Erythroblast (primary cell): Measurements from ENCODE around the gene ELAVL1.

Experiments
- GATA1 ChIP-seq: IDR thresholded peaks from 2 replicates; pipeline ENCODE4 v1.6.1; 2011; ENCODE audit warnings: low read depth, mild to moderate bottlenecking, control low read depth, low read length, moderate library complexity
- POLR2A ChIP-seq: IDR thresholded peaks from 2 replicates; pipeline ENCODE4 v1.6.1; 2011; ENCODE audit warnings: mild to moderate bottlenecking, low read length

- TF ChIP-seq POLR2A (no peak), GATA1 (no peak)
Measured at GRCh38 chr19:7928741-7929701, 76.4 kb downstream of the ELAVL1 start.
